Transverse colon (tissue), 4 donors: ENCODE results near the gene IMMP2L.

ENCODE experiments used
- CTCF ChIP-seq, 5 experiments: fragments of 200-600 bp in 3 of 5; fragments of 450-650 bp in 2 of 5; sonication (generic) in 3 of 5; IDR thresholded peaks; 1 replicate in 2 of 5; 2 replicates in 3 of 5; pipeline ENCODE4 v1.5.1; 2016 to 2017; ENCODE audit warnings: antibody characterized with exemption in 5 of 5, inconsistent platforms in 3 of 5, mild to moderate bottlenecking in 2 of 5, moderate library complexity in 1 of 5
- POLR2A ChIP-seq: fragments of 450-650 bp; IDR thresholded peaks from one replicate; pipeline ENCODE4 v1.6.1; 2016; ENCODE audit warnings: antibody characterized with exemption, mild to moderate bottlenecking, moderate library complexity
- POLR2AphosphoS5 ChIP-seq, 3 donors: sonication (generic); formaldehyde crosslinking; IDR thresholded peaks; one replicate each; pipeline ENCODE4 v1.6.1; 2016; ENCODE audit warnings: antibody characterized with exemption in 3 of 3

DNA sequence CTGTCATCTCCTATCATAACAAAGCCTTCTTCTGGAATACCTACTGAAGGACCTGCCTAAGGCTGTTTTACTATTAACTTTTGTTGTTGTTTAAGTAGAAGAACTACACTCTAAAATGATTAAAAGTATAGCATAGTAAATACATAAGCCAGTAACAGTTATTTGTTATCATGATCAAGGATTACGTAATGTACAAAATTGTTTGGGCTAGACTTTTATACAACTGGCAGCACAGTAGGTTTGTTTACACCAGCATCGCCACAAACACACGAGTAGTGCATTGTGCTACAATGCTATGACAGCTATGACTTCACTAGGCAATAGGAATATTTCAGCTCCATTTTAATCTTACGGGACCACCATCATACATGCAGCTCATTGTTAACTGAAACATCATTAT lies 302.3 kb downstream of the IMMP2L start:
- TF ChIP-seq CTCF (IDR thresholded peaks at IDR 0.05) (no peak), POLR2A (no peak), POLR2AphosphoS5 (IDR thresholded peaks at IDR 0.05) (no peak)
